Left ventricle myocardium inferior (tissue), 1 donor: Measurements from ENCODE around the gene EVL. TPM values are rescaled to one million over a fixed set of nuclear protein-coding genes. Genes with fewer than 3 reads are reported as not detected.
A peak's percentile ranks its signal among the peaks of the same experiment; 100 is the strongest.

Source experiments
- DNase-seq: peaks from one replicate; pipeline ENCODE4 v3.0.0-alpha.2; 2020
- H3K27ac ChIP-seq: fragments of 200-600 bp; replicated peaks from 2 replicates; pipeline ENCODE4 v1.8.0; 2021
- H3K27me3 ChIP-seq: fragments of 200-600 bp; 2 replicates; pipeline ENCODE4 v1.8.0; 2021; ENCODE audit warnings: low read depth
- H3K36me3 ChIP-seq: fragments of 200-600 bp; 2 replicates; pipeline ENCODE4 v1.8.0; 2021
- H3K4me1 ChIP-seq: fragments of 200-600 bp; 2 replicates; pipeline ENCODE4 v1.8.0; 2021
- H3K4me3 ChIP-seq: fragments of 200-600 bp; 2 replicates; pipeline ENCODE4 v1.8.0; 2021; ENCODE audit warnings: mild to moderate bottlenecking, moderate library complexity
- H3K9me3 ChIP-seq: fragments of 200-600 bp; replicated peaks from 2 replicates; pipeline ENCODE4 v1.8.0; 2021
- intact Hi-C: fragments of 100-400 bp; cut with micrococcal nuclease; formaldehyde crosslinking; loops from one replicate; pipeline ENCODE4 v1.11.0; 2022
- total RNA-seq: library from RNA; stranded (reverse); fragmentation: NEBNext Ultra II Directional; extraction: Animal tissue kit (Norgen Biotek cat#: 25700); gene quantifications from one replicate; pipeline ENCODE4 v1.2.1, GENCODE V29; 2021
- TF ChIP-seq, protein P1 (sequence below): fragments of 200-600 bp; IDR thresholded peaks from 2 replicates; pipeline ENCODE4 v1.8.0; 2021; ENCODE audit warnings: antibody characterized with exemption, mild to moderate bottlenecking, borderline replicate concordance
- donor health status: DM: no; HTN: yes; CAD: no; lungs with severe emphysema.

The EVL gene
- total RNA-seq, 1 donor from 2014 or later, result 39.7 TPM

DNA sequence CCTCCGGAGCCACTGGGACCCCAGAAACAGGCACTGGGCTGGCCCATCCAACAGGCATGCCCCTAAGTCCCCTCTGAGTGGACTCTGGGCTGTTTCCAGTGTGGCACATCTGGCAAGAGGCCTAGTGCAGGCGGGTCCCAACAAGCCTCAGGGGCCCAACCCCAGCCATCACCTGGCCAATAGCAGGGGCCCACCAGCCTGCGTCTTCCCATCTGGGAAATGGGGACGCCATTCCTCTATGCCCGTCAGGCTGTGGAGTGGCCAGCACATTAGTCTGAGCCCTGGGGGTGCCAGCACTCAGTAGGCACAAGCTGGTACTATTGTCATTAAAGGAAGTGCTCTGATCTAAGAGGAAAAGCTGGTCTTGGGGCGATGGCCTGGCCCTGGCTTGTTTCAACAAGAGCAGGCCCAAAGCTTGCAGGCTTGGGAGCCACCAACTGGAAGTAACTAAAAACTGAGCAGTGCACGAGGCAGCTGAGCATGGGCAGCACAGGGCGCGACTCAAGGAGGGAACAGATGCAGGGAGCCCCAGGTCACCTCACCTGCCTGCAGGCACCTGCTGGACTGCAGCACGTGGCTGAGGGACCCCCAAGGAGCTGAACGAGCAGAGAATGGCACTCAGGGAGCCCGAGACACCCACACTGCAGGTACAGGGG lies 85.8 kb downstream of the EVL start:
- peaks cover 41% of the 10 kb centered on the region for H3K27me3 ChIP-seq
- intact Hi-C loops, result no loop called here
- DNase-seq, result no peak

DNA sequence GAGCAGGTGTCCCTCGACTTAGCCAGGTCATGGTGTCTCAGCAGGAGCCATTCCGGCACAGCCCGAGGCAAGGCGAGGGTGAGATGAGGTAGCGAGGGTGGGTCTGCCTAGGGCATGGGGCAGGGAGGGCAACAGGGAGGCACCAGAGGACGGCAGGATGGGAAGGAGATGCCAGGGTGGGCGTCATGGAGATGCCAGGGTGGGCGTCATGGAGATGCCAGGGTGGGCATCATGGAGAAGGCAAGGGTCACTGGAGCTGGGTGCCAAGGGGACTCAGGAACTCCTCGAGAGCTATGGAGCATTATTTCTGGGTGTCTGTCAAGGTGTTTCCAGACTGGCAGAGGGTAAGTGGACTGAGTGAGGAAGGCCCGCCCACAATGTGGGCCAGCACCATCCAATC lies 86.9 kb downstream of the EVL start:
- no peaks in the 10 kb centered on the region for H3K4me1 ChIP-seq
- H3K36me3 ChIP-seq, result no peaks in the 10 kb centered on the region
- H3K4me3 ChIP-seq, result no peak overlapping the region
- intact Hi-C loops, result no loop called here
- H3K9me3 ChIP-seq, result peaks cover 13% of the 10 kb centered on the region
- no peak overlapping the region for H3K27ac ChIP-seq
- H3K27me3 ChIP-seq, result peaks cover 48% of the 10 kb centered on the region
- TF ChIP-seq, protein P1, sequence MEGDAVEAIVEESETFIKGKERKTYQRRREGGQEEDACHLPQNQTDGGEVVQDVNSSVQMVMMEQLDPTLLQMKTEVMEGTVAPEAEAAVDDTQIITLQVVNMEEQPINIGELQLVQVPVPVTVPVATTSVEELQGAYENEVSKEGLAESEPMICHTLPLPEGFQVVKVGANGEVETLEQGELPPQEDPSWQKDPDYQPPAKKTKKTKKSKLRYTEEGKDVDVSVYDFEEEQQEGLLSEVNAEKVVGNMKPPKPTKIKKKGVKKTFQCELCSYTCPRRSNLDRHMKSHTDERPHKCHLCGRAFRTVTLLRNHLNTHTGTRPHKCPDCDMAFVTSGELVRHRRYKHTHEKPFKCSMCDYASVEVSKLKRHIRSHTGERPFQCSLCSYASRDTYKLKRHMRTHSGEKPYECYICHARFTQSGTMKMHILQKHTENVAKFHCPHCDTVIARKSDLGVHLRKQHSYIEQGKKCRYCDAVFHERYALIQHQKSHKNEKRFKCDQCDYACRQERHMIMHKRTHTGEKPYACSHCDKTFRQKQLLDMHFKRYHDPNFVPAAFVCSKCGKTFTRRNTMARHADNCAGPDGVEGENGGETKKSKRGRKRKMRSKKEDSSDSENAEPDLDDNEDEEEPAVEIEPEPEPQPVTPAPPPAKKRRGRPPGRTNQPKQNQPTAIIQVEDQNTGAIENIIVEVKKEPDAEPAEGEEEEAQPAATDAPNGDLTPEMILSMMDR, result no peak
- DNase-seq, result no peak

More for the DNA sequence above, 85.8 kb downstream of the EVL start:
- H3K4me3 ChIP-seq, result no peak overlapping the region
- TF ChIP-seq, protein P1, result no peak
- H3K4me1 ChIP-seq, result peaks cover under 1% of the 10 kb centered on the region
- H3K9me3 ChIP-seq, result peaks cover 13% of the 10 kb centered on the region
- no peaks in the 10 kb centered on the region for H3K36me3 ChIP-seq
- H3K27ac ChIP-seq, result no peak overlapping the region

DNA sequence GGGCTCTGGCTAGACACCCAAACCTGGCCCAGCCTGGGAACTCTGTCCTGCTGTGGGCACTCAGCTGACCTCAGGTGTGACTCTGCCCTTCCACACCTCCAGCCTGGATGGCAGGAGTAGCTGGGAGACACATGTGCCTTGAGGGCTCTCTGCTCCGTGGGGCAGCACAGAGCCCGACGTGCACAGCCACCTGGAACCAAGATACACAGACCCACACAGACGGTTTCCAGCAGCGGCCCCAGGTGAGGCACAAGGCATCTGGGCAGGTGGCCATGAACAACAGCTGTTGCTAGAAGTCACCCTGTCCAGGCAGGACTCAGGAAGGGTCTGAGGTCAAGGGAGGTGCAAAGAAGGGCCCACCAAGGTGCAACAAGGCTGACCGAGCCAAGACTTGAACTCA lies 88.3 kb downstream of the EVL start:
- peaks cover 63% of the 10 kb centered on the region for H3K27me3 ChIP-seq
- no peaks in the 10 kb centered on the region for H3K36me3 ChIP-seq

DNA sequence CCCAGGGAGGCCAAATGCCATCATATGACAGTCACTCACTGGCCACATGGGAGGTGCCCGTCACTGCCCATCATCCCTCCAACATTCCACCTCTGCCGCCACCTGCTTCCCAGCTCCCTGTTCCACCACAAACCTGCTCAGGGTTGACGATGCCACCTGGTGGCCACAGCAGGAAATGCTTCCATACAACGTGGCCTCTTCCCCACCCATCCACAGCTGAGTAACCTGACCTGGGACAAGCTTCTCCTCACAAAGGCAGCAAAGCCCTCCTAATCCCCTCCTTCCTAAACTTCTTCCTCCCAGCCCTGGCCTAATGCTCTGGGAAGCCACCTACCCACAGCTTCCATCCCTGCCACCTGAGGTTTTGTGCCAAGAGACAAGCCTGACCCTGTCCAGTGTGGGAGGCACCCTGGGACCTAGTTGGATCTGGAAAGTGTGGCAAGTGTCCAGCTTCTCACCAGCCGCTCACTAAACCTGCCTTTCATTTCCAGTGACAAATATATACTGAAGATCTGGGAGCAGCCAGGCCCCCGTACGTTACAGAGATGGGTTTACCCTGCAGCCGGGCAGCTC lies 89.9 kb downstream of the EVL start:
- TF ChIP-seq, protein P1, result peak; percentile 50
- Histone ChIP-seq H3K9me3 (peaks cover 13% of the 10 kb centered on the region), H3K27me3 (peaks cover 71% of the 10 kb centered on the region), H3K36me3 (no peaks in the 10 kb centered on the region), H3K4me3 (no peak overlapping the region), H3K27ac (no peak overlapping the region), H3K4me1 (peaks cover 15% of the 10 kb centered on the region)
- no peak for DNase-seq
- intact Hi-C loops, result no loop called here

More for the DNA sequence above, 88.3 kb downstream of the EVL start:
- H3K4me1 ChIP-seq, result peaks cover under 1% of the 10 kb centered on the region
- H3K4me3 ChIP-seq, result no peak overlapping the region
- peaks cover 13% of the 10 kb centered on the region for H3K9me3 ChIP-seq
- intact Hi-C loops, result no loop called here
- TF ChIP-seq, protein P1, result no peak
- H3K27ac ChIP-seq, result no peak overlapping the region
- no peak for DNase-seq

DNA sequence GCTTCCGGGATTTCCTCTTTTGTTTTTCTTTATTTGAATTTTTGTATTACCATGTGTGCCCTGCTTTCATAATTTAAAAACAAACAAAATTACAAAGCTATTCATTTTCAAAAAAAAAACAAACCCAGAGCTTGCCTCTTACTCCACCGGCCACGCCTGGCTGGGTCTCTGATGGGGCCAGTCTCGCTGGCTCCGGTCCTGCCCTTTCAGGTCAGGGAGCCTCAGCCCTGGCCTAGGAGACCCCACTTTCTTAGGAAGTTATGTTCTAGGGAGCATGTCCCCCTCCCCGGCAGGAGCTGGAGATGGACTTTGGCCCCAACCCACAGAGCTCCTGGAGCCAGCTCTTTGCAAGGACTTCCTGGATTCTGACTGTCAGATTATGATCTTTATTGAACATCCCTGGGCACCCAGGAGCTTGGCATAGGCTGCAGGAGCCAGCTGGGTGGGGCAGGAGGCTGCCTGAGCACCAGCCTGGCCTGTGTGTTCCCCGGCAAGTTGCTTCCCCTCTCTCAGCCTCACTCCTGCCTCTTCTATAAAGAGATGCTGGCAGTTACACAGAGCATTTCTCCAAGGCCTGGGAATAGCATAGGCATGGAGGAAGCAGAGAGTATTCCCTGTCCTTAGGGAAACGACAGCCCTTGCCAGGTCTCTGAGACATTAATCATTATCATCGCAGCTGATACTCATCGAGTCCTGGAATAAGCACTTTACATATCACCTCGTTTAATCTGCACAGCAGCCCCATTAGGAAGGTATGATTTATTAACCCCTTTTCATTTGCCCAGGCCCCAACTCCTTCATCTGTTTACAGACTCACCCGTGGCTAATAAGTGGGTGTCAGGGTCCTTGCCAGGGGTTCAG lies 90.8 kb downstream of the EVL start:
- peaks cover 13% of the 10 kb centered on the region for H3K9me3 ChIP-seq
- TF ChIP-seq, protein P1, result no peak
- DNase-seq, result no peak
- intact Hi-C loops, result no loop called here
- H3K27ac ChIP-seq, result no peak overlapping the region
- H3K27me3 ChIP-seq, result peaks cover 71% of the 10 kb centered on the region
- no peaks in the 10 kb centered on the region for H3K36me3 ChIP-seq
- no peak overlapping the region for H3K4me3 ChIP-seq
- peaks cover 15% of the 10 kb centered on the region for H3K4me1 ChIP-seq
